Right forelimb (tissue), 1 donor: ENCODE results near the gene CGB5.
"Not testable (repeated sequence)": the region's sequence is repeated elsewhere in the genome, so short reads cannot be mapped to it uniquely, and the experiment has no call there.

Experiments
- DNase-seq: peaks from one replicate; pipeline ENCODE4 v3.0.0-alpha.2; 2018

CGB5 gene

GRCh38 chr19:49022116-49022515 lies 21.5 kb upstream of the CGB5 start:
- no peak for DNase-seq

- not testable (repeated sequence) for DNase-seq
Measured at GRCh38 chr19:49024233-49024632, 19.4 kb upstream of the CGB5 start, which contains the start of gene CGB3. Gene CGB3, minus strand, starts transcription at chr19:49024333. Its CDS starts 362 bp downstream, at chr19:49023971.

GRCh38 chr19:49025088-49025487 lies 18.6 kb upstream of the CGB5 start:
- not testable (repeated sequence) for DNase-seq

GRCh38 chr19:49025599-49025998 lies 18.0 kb upstream of the CGB5 start:
- DNase-seq, result not testable (repeated sequence)

- DNase-seq, result not testable (repeated sequence)
Measured at GRCh38 chr19:49028686-49029085, 15.0 kb upstream of the CGB5 start.

- not testable (repeated sequence) for DNase-seq
Measured at GRCh38 chr19:49029749-49030148, 13.9 kb upstream of the CGB5 start.

- not testable (repeated sequence) for DNase-seq
Measured at GRCh38 chr19:49030323-49030722, 13.3 kb upstream of the CGB5 start.

- not testable (repeated sequence) for DNase-seq
Measured at GRCh38 chr19:49031642-49032301, 11.9 kb upstream of the CGB5 start, which contains the start of gene CGB2. Gene CGB2, plus strand, starts transcription at chr19:49031890. Its CDS starts 206 bp downstream, at chr19:49032096.

GRCh38 chr19:49036815-49037214 lies 6.8 kb upstream of the CGB5 start, which contains the start of gene CGB1:
Gene CGB1, minus strand, starts transcription at chr19:49036895. Its CDS starts 184 bp downstream, at chr19:49036711.
- not testable (repeated sequence) for DNase-seq

GRCh38 chr19:49038111-49038510 lies 5.5 kb upstream of the CGB5 start:
- not testable (repeated sequence) for DNase-seq

- DNase-seq, result not testable (repeated sequence)
Measured at GRCh38 chr19:49038557-49039276, 4.9 kb upstream of the CGB5 start.

- DNase-seq, result not testable (repeated sequence)
Measured at GRCh38 chr19:49039736-49040135, 3.9 kb upstream of the CGB5 start.

GRCh38 chr19:49042177-49042576 lies 1.5 kb upstream of the CGB5 start:
- DNase-seq, result no peak

GRCh38 chr19:49042666-49043065 lies 982 bp upstream of the CGB5 start:
- not testable (repeated sequence) for DNase-seq

- DNase-seq, result not testable (repeated sequence)
Measured at GRCh38 chr19:49049011-49049410, 5.4 kb downstream of the CGB5 start, which contains the start of gene CGB8. Gene CGB8, minus strand, starts transcription at chr19:49049111. Its CDS starts 372 bp downstream, at chr19:49048739.

GRCh38 chr19:49049834-49050233 lies 6.2 kb downstream of the CGB5 start:
- not testable (repeated sequence) for DNase-seq

- DNase-seq, result not testable (repeated sequence)
Measured at GRCh38 chr19:49050376-49051033, 6.9 kb downstream of the CGB5 start.

- no peak for DNase-seq
Measured at GRCh38 chr19:49056101-49056901, 12.7 kb downstream of the CGB5 start.

- DNase-seq, result not testable (repeated sequence)
Measured at GRCh38 chr19:49056902-49057596, 13.4 kb downstream of the CGB5 start.

GRCh38 chr19:49057636-49058234 lies 14.1 kb downstream of the CGB5 start, which contains the start of gene CGB7:
Gene CGB7, minus strand, starts transcription at chr19:49057749. Its CDS starts 2,374 bp downstream, at chr19:49055375.
- no peak for DNase-seq

GRCh38 chr19:49058562-49058961 lies 14.9 kb downstream of the CGB5 start:
- DNase-seq, result no peak
